HepG2 (cell line): ENCODE results near the gene MARVELD3. TPM values are rescaled to one million over a fixed set of nuclear protein-coding genes. Genes with fewer than 3 reads are reported as not detected.
A peak's percentile ranks its signal among the peaks of the same experiment; 100 is the strongest.

Source experiments
- CREBL2 ChIP-seq: sonication (generic); formaldehyde crosslinking; IDR thresholded peaks from 2 replicates; pipeline ENCODE4 v1.8.1; 2023; ENCODE audit warnings: missing genetic modification reagents, mild to moderate bottlenecking, borderline replicate concordance
- CTCF ChIP-seq: sonication (generic); formaldehyde crosslinking; IDR thresholded peaks from 2 replicates; pipeline ENCODE4 v1.5.0; 2020; ENCODE audit warnings: mild to moderate bottlenecking, missing genetic modification reagents, moderate library complexity
- MZF1 ChIP-seq: sonication (generic); formaldehyde crosslinking; IDR thresholded peaks from 2 replicates; pipeline ENCODE4 v1.8.1; 2023; ENCODE audit warnings: mild to moderate bottlenecking, missing genetic modification reagents, borderline replicate concordance
- POGZ ChIP-seq: sonication (generic); formaldehyde crosslinking; IDR thresholded peaks from 2 replicates; pipeline ENCODE4 v1.4.0; 2020; ENCODE audit warnings: mild to moderate bottlenecking, missing genetic modification reagents
- STAG1 ChIP-seq: sonication (generic); formaldehyde crosslinking; IDR thresholded peaks from 2 replicates; pipeline ENCODE4 v1.4.0; 2020; ENCODE audit warnings: missing genetic modification reagents
- SUZ12 ChIP-seq: fragments of 150-350 bp; IDR thresholded peaks from 2 replicates; pipeline ENCODE4 v1.6.1; 2014; ENCODE audit warnings: low read depth, low read length
- TP53 ChIP-seq: sonication (generic); formaldehyde crosslinking; conservative IDR thresholded peaks from 2 replicates; pipeline ENCODE4 v1.4.0; 2020; ENCODE audit warnings: missing genetic modification reagents
- U2AF2 ChIP-seq: fragments of 200-400 bp; formaldehyde crosslinking; IDR thresholded peaks from 2 replicates; pipeline ENCODE4 v1.6.1; 2017; ENCODE audit warnings: low read depth, mild to moderate bottlenecking, low read length
- ZBTB40 ChIP-seq, 2 experiments: fragments of 450-650 bp in 1 of 2; sonication (generic) in 1 of 2; formaldehyde crosslinking in 1 of 2; IDR thresholded peaks; 2 replicates each; pipeline versions ENCODE4 v1.6.1 to v1.8.0; 2016 to 2022; ENCODE audit warnings: antibody characterized with exemption in 1 of 2, mild to moderate bottlenecking in 1 of 2, missing genetic modification reagents in 1 of 2
- ZNF235 ChIP-seq: sonication (generic); formaldehyde crosslinking; IDR thresholded peaks from 2 replicates; pipeline ENCODE4 v1.8.1; 2023; ENCODE audit warnings: mild to moderate bottlenecking, missing genetic modification reagents, borderline replicate concordance
- ZNF292 ChIP-seq: sonication (generic); formaldehyde crosslinking; IDR thresholded peaks from 2 replicates; pipeline ENCODE4 v1.8.1; 2022; ENCODE audit warnings: mild to moderate bottlenecking, low read depth, missing genetic modification reagents, borderline replicate concordance
- ZNF605 ChIP-seq: sonication (generic); formaldehyde crosslinking; IDR thresholded peaks from 2 replicates; pipeline ENCODE4 v1.8.0; 2022; ENCODE audit warnings: mild to moderate bottlenecking, missing genetic modification reagents
- ZNF784 ChIP-seq: sonication (generic); formaldehyde crosslinking; IDR thresholded peaks from 2 replicates; pipeline ENCODE4 v1.5.1; 2020; ENCODE audit warnings: missing genetic modification reagents, mild to moderate bottlenecking, borderline replicate concordance
- ZUFSP ChIP-seq: sonication (generic); formaldehyde crosslinking; IDR thresholded peaks from 2 replicates; pipeline ENCODE4 v1.9.0; 2021; ENCODE audit warnings: missing genetic modification reagents, mild to moderate bottlenecking, borderline replicate concordance
- polyA plus RNA-seq, 8 experiments: library from polyadenylated mRNA; depleted of rRNA in 3 of 8; stranded (reverse) in 7 of 8; unstranded in 1 of 8; fragments of >200 nt; fragmentation: Illumina TruSeq in 4 of 8; extraction: Trizol in 4 of 8; gene quantifications; 2 replicates each; pipeline versions ENCODE4 v1.2.1 to v1.2.3, GENCODE V29; 2011 to 2016; ENCODE audit warnings: low read depth in 4 of 8, missing spikeins in 1 of 8, mixed read lengths in 1 of 8; ENCODE audit not compliant: insufficient read depth in 1 of 8
- total RNA-seq, 5 experiments: library from RNA; depleted of rRNA; stranded (reverse); fragments of >200 nt; fragmentation: Illumina TruSeq; extraction: Trizol; gene quantifications; 2 replicates each; pipeline ENCODE4 v1.2.3, GENCODE V29; 2016; ENCODE audit warnings: low read depth in 1 of 5

The MARVELD3 gene
- total and polyA plus RNA-seq, 2 of the 13 experiments (the other 11 are each of a cell fraction or from before 2014, with no cell fraction given): 4.8 to 5.6 TPM

GRCh38 chr16:71594000-71594646, 31.9 kb upstream of the MARVELD3 start (continued):
- TF ChIP-seq ZBTB40 (IDR thresholded peaks at IDR 0.05) (no peak), ZBTB40 (CRISPR knock-in tag; IDR thresholded peaks at IDR 0.05) (no peak), U2AF2 (no peak), TP53 (CRISPR knock-in tag) (no peak), POGZ (CRISPR knock-in tag) (0 out of 2 replicates have a peak, but pooled peaks have one; percentile 37), ZNF605 (CRISPR knock-in tag) (no peak), ZUFSP (CRISPR knock-in tag) (no peak), MZF1 (CRISPR knock-in tag) (no peak), CTCF (CRISPR knock-in tag) (peak; percentile 25; the same call in 1 of the 2 replicates), SUZ12 (no peak), CREBL2 (CRISPR knock-in tag) (no peak), ZNF292 (CRISPR knock-in tag) (no peak), ZNF784 (CRISPR knock-in tag) (no peak), ZNF235 (no peak), STAG1 (CRISPR knock-in tag) (no peak)
